22Rv1 (cell line): ENCODE data around the gene TRAF3.
"Not testable (repeated sequence)": the region's sequence is repeated elsewhere in the genome, so short reads cannot be mapped to it uniquely, and the experiment has no call there.

Experiments
- H3K27ac ChIP-seq: fragments of 450-650 bp; 2 replicates; pipeline ENCODE4 v1.5.1; 2017
- CTCF ChIP-seq: fragments of 450-650 bp; IDR thresholded peaks from 2 replicates; pipeline ENCODE4 v1.5.1; 2017; ENCODE audit warnings: mild to moderate bottlenecking
- ZFX ChIP-seq: fragments of 450-650 bp; IDR thresholded peaks from 2 replicates; pipeline ENCODE4 v1.6.1; 2017; ENCODE audit warnings: antibody characterized with exemption, borderline replicate concordance

The TRAF3 gene

GRCh38 chr14:102835959-102836358, 58.7 kb downstream of the TRAF3 start:
- TF ChIP-seq CTCF (no peak), ZFX (no peak)
- no peak overlapping the region for H3K27ac ChIP-seq

GRCh38 chr14:102837120-102837519, 59.9 kb downstream of the TRAF3 start:
- not testable (repeated sequence) for H3K27ac ChIP-seq

- H3K27ac ChIP-seq: no peak overlapping the region
- TF ChIP-seq ZFX (no peak), CTCF (no peak)
These were observed 61.3 kb downstream of the TRAF3 start for GRCh38 chr14:102838501-102838900.

GRCh38 chr14:102840115-102840514, 62.9 kb downstream of the TRAF3 start:
- H3K27ac ChIP-seq: no peak overlapping the region
- no peak for TF ChIP-seq ZFX
- no peak for TF ChIP-seq CTCF

- TF ChIP-seq ZFX: no peak
- no peak for TF ChIP-seq CTCF
These were observed 63.7 kb downstream of the TRAF3 start for GRCh38 chr14:102840771-102841528.

GRCh38 chr14:102848830-102849525, 71.7 kb downstream of the TRAF3 start:
- TF ChIP-seq CTCF (no peak), ZFX (no peak)

More at GRCh38 chr14:102840771-102841528, 63.7 kb downstream of the TRAF3 start:
- H3K27ac ChIP-seq: no peak overlapping the region

GRCh38 chr14:102849526-102850379, 72.5 kb downstream of the TRAF3 start:
- 0 out of 2 replicates have a peak overlapping the region, but pooled peaks have one; percentile 13 for H3K27ac ChIP-seq

More at GRCh38 chr14:102848830-102849525, 71.7 kb downstream of the TRAF3 start:
- 0 out of 2 replicates have a peak overlapping the region, but pooled peaks have one; percentile 13 for H3K27ac ChIP-seq

More at GRCh38 chr14:102849526-102850379, 72.5 kb downstream of the TRAF3 start:
- TF ChIP-seq ZFX (no peak), CTCF (no peak)
